HepG2 (cell line): Measurements from ENCODE around the gene ARHGAP45. TPM values are rescaled to one million over a fixed set of nuclear protein-coding genes. Genes with fewer than 3 reads are reported as not detected.

Source experiments
- ASH2L ChIP-seq: fragments of 300-600, 200-600 bp; sonication (generic); IDR thresholded peaks from 2 replicates; pipeline ENCODE4 v1.7.0; 2017; ENCODE audit warnings: low read depth, mild to moderate bottlenecking, moderate library complexity, mixed read lengths, low read length; ENCODE audit not compliant: insufficient read length
- ATF3 ChIP-seq: sonication (generic); formaldehyde crosslinking; IDR thresholded peaks from 2 replicates; pipeline ENCODE4 v1.4.0; 2020; ENCODE audit warnings: missing genetic modification reagents
- CREB3 ChIP-seq: sonication (generic); formaldehyde crosslinking; IDR thresholded peaks from 2 replicates; pipeline ENCODE4 v1.5.0; 2020; ENCODE audit warnings: missing genetic modification reagents
- ELF4 ChIP-seq: sonication (generic); formaldehyde crosslinking; IDR thresholded peaks from 2 replicates; pipeline ENCODE4 v1.5.0; 2020; ENCODE audit warnings: missing genetic modification reagents, mild to moderate bottlenecking, moderate library complexity, borderline replicate concordance
- JUN ChIP-seq: sonication (generic); formaldehyde crosslinking; IDR thresholded peaks from 2 replicates; pipeline ENCODE4 v1.4.0; 2020; ENCODE audit warnings: mild to moderate bottlenecking, missing genetic modification reagents
- NKX3-1 ChIP-seq: sonication (generic); formaldehyde crosslinking; IDR thresholded peaks from 2 replicates; pipeline ENCODE4 v1.5.0; 2020; ENCODE audit warnings: missing genetic modification reagents
- SKI ChIP-seq: fragments of 450-650 bp; IDR thresholded peaks from one replicate; pipeline ENCODE4 v1.6.1; 2018; ENCODE audit warnings: mild to moderate bottlenecking; ENCODE audit not compliant: partially characterized antibody
- SNAI1 ChIP-seq: sonication (generic); formaldehyde crosslinking; IDR thresholded peaks from 2 replicates; pipeline ENCODE4 v1.5.0; 2020; ENCODE audit warnings: mild to moderate bottlenecking, missing genetic modification reagents, borderline replicate concordance
- SYNCRIP ChIP-seq: fragments of 200-400 bp; formaldehyde crosslinking; IDR thresholded peaks from 2 replicates; pipeline ENCODE4 v1.6.1; 2018; ENCODE audit warnings: mild to moderate bottlenecking, low read depth, low read length; ENCODE audit not compliant: insufficient read depth
- TAF1 ChIP-seq: sonication (generic); formaldehyde crosslinking; IDR thresholded peaks from 2 replicates; pipeline ENCODE4 v1.4.0; 2020; ENCODE audit warnings: missing genetic modification reagents
- TMF1 ChIP-seq: sonication (generic); formaldehyde crosslinking; IDR thresholded peaks from 2 replicates; pipeline ENCODE4 v1.8.1; 2022; ENCODE audit warnings: low read depth, missing genetic modification reagents
- ZBTB40 ChIP-seq, 2 experiments: fragments of 450-650 bp in 1 of 2; sonication (generic) in 1 of 2; formaldehyde crosslinking in 1 of 2; IDR thresholded peaks; 2 replicates each; pipeline versions ENCODE4 v1.6.1 to v1.8.0; 2016 to 2022; ENCODE audit warnings: antibody characterized with exemption in 1 of 2, mild to moderate bottlenecking in 1 of 2, missing genetic modification reagents in 1 of 2
- ZBTB7B ChIP-seq: sonication (generic); formaldehyde crosslinking; IDR thresholded peaks from 2 replicates; pipeline ENCODE4 v1.4.0; 2020; ENCODE audit warnings: missing genetic modification reagents
- ZFYVE20 ChIP-seq: sonication (generic); formaldehyde crosslinking; IDR thresholded peaks from 2 replicates; pipeline ENCODE4 v1.8.0; 2023; ENCODE audit warnings: low read depth, mild to moderate bottlenecking, moderate library complexity, missing genetic modification reagents, borderline replicate concordance
- ZNF441 ChIP-seq: sonication (generic); formaldehyde crosslinking; IDR thresholded peaks from 2 replicates; pipeline ENCODE4 v1.7.0; 2021; ENCODE audit warnings: missing genetic modification reagents, borderline replicate concordance
- polyA plus RNA-seq, 8 experiments: library from polyadenylated mRNA; depleted of rRNA in 3 of 8; stranded (reverse) in 7 of 8; unstranded in 1 of 8; fragments of >200 nt; fragmentation: Illumina TruSeq in 4 of 8; extraction: Trizol in 4 of 8; gene quantifications; 2 replicates each; pipeline versions ENCODE4 v1.2.1 to v1.2.3, GENCODE V29; 2011 to 2016; ENCODE audit warnings: low read depth in 4 of 8, missing spikeins in 1 of 8, mixed read lengths in 1 of 8; ENCODE audit not compliant: insufficient read depth in 1 of 8
- total RNA-seq, 5 experiments: library from RNA; depleted of rRNA; stranded (reverse); fragments of >200 nt; fragmentation: Illumina TruSeq; extraction: Trizol; gene quantifications; 2 replicates each; pipeline ENCODE4 v1.2.3, GENCODE V29; 2016; ENCODE audit warnings: low read depth in 1 of 5
- TF ChIP-seq, protein P1 (sequence below): IDR thresholded peaks from 2 replicates; pipeline ENCODE4 v1.6.1; 2016; ENCODE audit warnings: mild to moderate bottlenecking

Gene ARHGAP45
- total and polyA plus RNA-seq, 2 of the 13 experiments (the other 11 are each of a cell fraction or from before 2014, with no cell fraction given), result 0.84 to 32.0 TPM

GRCh38 chr19:1025960-1026782, 40.8 kb upstream of the ARHGAP45 start, which contains the start of gene CNN2 (continued):
- TF ChIP-seq JUN (no peak), TAF1 (CRISPR knock-in tag) (peak; percentile 54; the same call in 1 of the 2 replicates), NKX3-1 (0 out of 2 replicates have a peak, but pooled peaks have one; percentile 17), ZBTB40 (IDR thresholded peaks at IDR 0.05) (no peak), ZBTB40 (CRISPR knock-in tag; IDR thresholded peaks at IDR 0.05) (no peak), ZFYVE20 (CRISPR knock-in tag) (no peak), SKI (peak; percentile 30), TMF1 (CRISPR knock-in tag) (peak; percentile 76; the same call in 1 of the 2 replicates), SYNCRIP (no peak), ATF3 (CRISPR knock-in tag) (0 out of 2 replicates have a peak, but pooled peaks have one; percentile 20), CREB3 (CRISPR knock-in tag) (no peak), ZBTB7B (CRISPR knock-in tag) (peak; percentile 48; the same call in 1 of the 2 replicates), ASH2L (peak; percentile 21), ZNF441 (CRISPR knock-in tag) (0 out of 2 replicates have a peak, but pooled peaks have one; percentile 15), SNAI1 (CRISPR knock-in tag) (0 out of 2 replicates have a peak, but pooled peaks have one; percentile 29), ELF4 (no peak)
- TF ChIP-seq, protein P1, sequence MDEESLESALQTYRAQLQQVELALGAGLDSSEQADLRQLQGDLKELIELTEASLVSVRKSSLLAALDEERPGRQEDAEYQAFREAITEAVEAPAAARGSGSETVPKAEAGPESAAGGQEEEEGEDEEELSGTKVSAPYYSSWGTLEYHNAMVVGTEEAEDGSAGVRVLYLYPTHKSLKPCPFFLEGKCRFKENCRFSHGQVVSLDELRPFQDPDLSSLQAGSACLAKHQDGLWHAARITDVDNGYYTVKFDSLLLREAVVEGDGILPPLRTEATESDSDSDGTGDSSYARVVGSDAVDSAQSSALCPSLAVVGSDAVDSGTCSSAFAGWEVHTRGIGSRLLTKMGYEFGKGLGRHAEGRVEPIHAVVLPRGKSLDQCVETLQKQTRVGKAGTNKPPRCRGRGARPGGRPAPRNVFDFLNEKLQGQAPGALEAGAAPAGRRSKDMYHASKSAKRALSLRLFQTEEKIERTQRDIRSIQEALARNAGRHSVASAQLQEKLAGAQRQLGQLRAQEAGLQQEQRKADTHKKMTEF (CRISPR knock-in tag), result peak; percentile 19; the same call in 1 of the 2 replicates
